HCT116 (cell line): ENCODE data around the gene SEC24B. TPM values are rescaled to one million over a fixed set of nuclear protein-coding genes. Genes with fewer than 3 reads are reported as not detected.

ENCODE experiments used
- ATAC-seq: fragments of 200-7000 bp; cut with Tn5 transposase; 2 replicates; pipeline ENCODE4 v1.9.1; 2020; ENCODE audit warnings: mild to moderate bottlenecking, moderate library complexity
- BruUV-seq: library from RNA; stranded (reverse); fragments of 400-500 nt; replicated peaks from 2 replicates; lab custom pipeline; 2021; lab: Mats Ljungman, UMichigan
- CTCF ChIA-PET: fragments of 300-600 bp; sonication (Branson Sonifier 250); formaldehyde crosslinking; loops from one replicate; lab custom pipeline; 2021; ENCODE audit warnings: antibody characterized with exemption; lab: Charles Lee
- POLR2A ChIA-PET: fragments of 300-600, 350-600 bp; sonication (Branson Sonifier 250); formaldehyde crosslinking; loops from one replicate; lab custom pipeline; 2021; ENCODE audit warnings: antibody characterized with exemption; lab: Charles Lee
- RAD21 ChIA-PET, 2 experiments: fragments of 300-600 bp; sonication (Branson Sonifier 250); formaldehyde crosslinking; loops; one replicate each; lab custom pipeline; 2023; ENCODE audit warnings: low total read pairs in 2 of 2; ENCODE audit not compliant: uncharacterized antibody in 2 of 2, unreplicated experiment in 2 of 2, low non-redundant PET in 1 of 2; lab: Charles Lee
- DNase-seq: peaks from one replicate; pipeline ENCODE4 v3.0.0-alpha.2; 2010; ENCODE audit warnings: low read depth, low spot score
- H2AFZ ChIP-seq: fragments of 200-600 bp; shearing (Covaris generic), sonication (generic); 2 replicates; pipeline ENCODE4 v1.6.1; 2017; ENCODE audit warnings: low read depth, mixed run types, mixed read lengths, antibody characterized with exemption, low read length; ENCODE audit not compliant: poor library complexity, severe bottlenecking
- H3K27ac ChIP-seq: 2 replicates; pipeline ENCODE4 v1.5.1; 2012; ENCODE audit warnings: low read depth, low read length
- H3K27me3 ChIP-seq: fragments of 200-600 bp; sonication (generic); 2 replicates; pipeline ENCODE4 v1.6.1; 2016; ENCODE audit warnings: mixed run types, low read length, mixed read lengths; ENCODE audit not compliant: insufficient read depth
- H3K36me3 ChIP-seq, 2 experiments: fragments of 200-500 bp in 1 of 2; fragments of 200-600 bp in 1 of 2; sonication (Bioruptor generic) in 1 of 2; sonication (generic) in 1 of 2; 2 replicates each; pipeline versions ENCODE4 v1.5.1 to v1.6.1; 2014 to 2016; ENCODE audit warnings: low read length in 2 of 2, inconsistent platforms in 1 of 2, mixed read lengths in 1 of 2, mixed run types in 1 of 2; ENCODE audit not compliant: insufficient read depth in 2 of 2, control insufficient read depth in 1 of 2
- H3K4me1 ChIP-seq, 2 experiments: fragments of 200-600 bp in 1 of 2; sonication (generic) in 1 of 2; 2 replicates each; pipeline versions ENCODE4 v1.5.1 to v1.6.1; 2012 to 2017; ENCODE audit warnings: low read length in 2 of 2, inconsistent platforms in 1 of 2, mild to moderate bottlenecking in 1 of 2, mixed read lengths in 1 of 2, mixed run types in 1 of 2, moderate library complexity in 1 of 2; ENCODE audit not compliant: insufficient read depth in 2 of 2, control insufficient read depth in 1 of 2
- H3K4me2 ChIP-seq: fragments of 200-600 bp; sonication (generic); 2 replicates; pipeline ENCODE4 v1.6.1; 2017; ENCODE audit warnings: mixed run types, low read length, mixed read lengths
- H3K4me3 ChIP-seq, 2 experiments: fragments of 200-600 bp in 1 of 2; sonication (generic) in 1 of 2; replicated peaks in 1 of 2; 2 replicates each; pipeline ENCODE4 v1.5.1; 2011 to 2016; ENCODE audit warnings: low read length in 2 of 2, control low read depth in 1 of 2, low read depth in 1 of 2, mild to moderate bottlenecking in 1 of 2, mixed read lengths in 1 of 2, mixed run types in 1 of 2
- H3K79me2 ChIP-seq: fragments of 200-600 bp; sonication (generic); 2 replicates; pipeline ENCODE4 v1.6.1; 2017; ENCODE audit warnings: mild to moderate bottlenecking, mixed run types, low read length, moderate library complexity, mixed read lengths; ENCODE audit not compliant: insufficient read depth
- H3K9ac ChIP-seq: fragments of 200-600 bp; sonication (generic); 2 replicates; pipeline ENCODE4 v1.6.1; 2016; ENCODE audit warnings: low read length, mixed read lengths
- H3K9me2 ChIP-seq: fragments of 200-600 bp; sonication (generic), shearing (Covaris generic); 2 replicates; pipeline ENCODE4 v1.6.1; 2017; ENCODE audit warnings: mixed run types, mild to moderate bottlenecking, moderate library complexity; ENCODE audit not compliant: insufficient read depth
- H3K9me3 ChIP-seq, 2 experiments: fragments of 200-500 bp in 1 of 2; fragments of 200-600 bp in 1 of 2; sonication (Bioruptor generic) in 1 of 2; sonication (generic) in 1 of 2; 2 replicates each; pipeline ENCODE4 v1.6.1; 2014 to 2017; ENCODE audit warnings: low read length in 2 of 2, mixed read lengths in 2 of 2, inconsistent platforms in 1 of 2, low read depth in 1 of 2, mild to moderate bottlenecking in 1 of 2, mixed run types in 1 of 2, moderate library complexity in 1 of 2; ENCODE audit not compliant: control insufficient read depth in 1 of 2, insufficient read depth in 1 of 2
- H4K20me1 ChIP-seq: fragments of 200-600 bp; sonication (generic), shearing (Covaris generic); 2 replicates; pipeline ENCODE4 v1.6.1; 2017; ENCODE audit warnings: mixed run types, mild to moderate bottlenecking, moderate library complexity; ENCODE audit not compliant: insufficient read depth
- CBX3 ChIP-seq: IDR thresholded peaks from 2 replicates; pipeline ENCODE4 v1.6.1; 2012; ENCODE audit warnings: low read depth
- CEBPB ChIP-seq: IDR thresholded peaks from 2 replicates; pipeline ENCODE4 v1.6.1; 2012; ENCODE audit warnings: low read depth
- EGR1 ChIP-seq: IDR thresholded peaks from 2 replicates; pipeline ENCODE4 v1.6.1; 2012; ENCODE audit warnings: low read depth
- JUND ChIP-seq: IDR thresholded peaks from 2 replicates; pipeline ENCODE4 v1.6.1; 2012
- SP1 ChIP-seq: IDR thresholded peaks from 2 replicates; pipeline ENCODE4 v1.6.1; 2012; ENCODE audit warnings: low read depth
- TCF7L2 ChIP-seq: IDR thresholded peaks from 2 replicates; pipeline ENCODE4 v1.7.0; 2011; ENCODE audit warnings: borderline replicate concordance, inconsistent platforms; ENCODE audit not compliant: insufficient read depth, insufficient read length; ENCODE audit errors: extremely low read depth
- YY1 ChIP-seq: IDR thresholded peaks from 2 replicates; pipeline ENCODE4 v1.6.1; 2011; ENCODE audit warnings: low read length, low read depth, moderate library complexity, mild to moderate bottlenecking; ENCODE audit not compliant: insufficient replicate concordance; ENCODE audit errors: extremely low read depth
- ZBTB33 ChIP-seq: IDR thresholded peaks from 2 replicates; pipeline ENCODE4 v1.6.1; 2011; ENCODE audit warnings: mild to moderate bottlenecking, low read length, moderate library complexity; ENCODE audit not compliant: insufficient replicate concordance; ENCODE audit errors: extremely low read depth
- ZNF274 ChIP-seq: fragments of 200-500 bp; sonication (Bioruptor generic); IDR thresholded peaks from 2 replicates; pipeline ENCODE4 v1.6.1; 2014; ENCODE audit warnings: mild to moderate bottlenecking, low read depth, low read length, inconsistent platforms
- intact Hi-C: fragments of 100-400 bp; cut with micrococcal nuclease; formaldehyde crosslinking; loops from 2 replicates; pipeline ENCODE4 v1.10.0; 2022
- total RNA-seq: library from RNA; stranded (reverse); gene quantifications from one replicate; pipeline ENCODE4 v1.2.1, GENCODE V29; 2021; ENCODE audit not compliant: unreplicated experiment
- TF ChIP-seq, protein P1 (sequence below): IDR thresholded peaks from 2 replicates; pipeline ENCODE4 v1.6.1; 2012

The SEC24B gene
- total RNA-seq, 1 experiment from 2014 or later, result 33.0 TPM

- intact Hi-C loops, result loop anchor here (2.0 to 10.0 kb wide), 3 partner anchors 724 to 1392 kb away; no protein-coding TSS in a partner anchor
- Histone ChIP-seq H3K9me2 (no peaks in the 10 kb centered on the region), H3K4me2 (no peak overlapping the region), H3K27ac (no peak overlapping the region), H4K20me1 (no peaks in the 10 kb centered on the region), H3K9ac (no peak overlapping the region), H3K79me2 (no peaks in the 10 kb centered on the region), H3K4me3 (no peak overlapping the region), H3K27me3 (no peaks in the 10 kb centered on the region; the same call in 1 of the 2 replicates), H2AFZ (no peak overlapping the region), H3K9me3 (no peaks in the 10 kb centered on the region), H3K36me3 (no peaks in the 10 kb centered on the region), H3K4me1 (peaks cover 0 to 7% of the 10 kb centered on the region in 2 experiments; a peak in 1 of 4 replicates)
- RAD21 ChIA-PET, result no interaction called here
- POLR2A ChIA-PET, result no interaction called here
- DNase-seq (no peak), ATAC-seq (no peak)
- TF ChIP-seq EGR1, result no peak
- TF ChIP-seq CEBPB, result no peak
- no peak for TF ChIP-seq YY1
- no peak for TF ChIP-seq SP1
- TF ChIP-seq JUND, result no peak
- TF ChIP-seq, protein P1, sequence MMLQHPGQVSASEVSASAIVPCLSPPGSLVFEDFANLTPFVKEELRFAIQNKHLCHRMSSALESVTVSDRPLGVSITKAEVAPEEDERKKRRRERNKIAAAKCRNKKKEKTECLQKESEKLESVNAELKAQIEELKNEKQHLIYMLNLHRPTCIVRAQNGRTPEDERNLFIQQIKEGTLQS, result no peak
- no peak for TF ChIP-seq CBX3
- no peak for TF ChIP-seq ZBTB33
- TF ChIP-seq TCF7L2, result no peak
- TF ChIP-seq ZNF274, result no peak
- no TSS peak for BruUV-seq
- CTCF ChIA-PET, result no interaction called here
Observed at GRCh38 chr4:109407027-109407737, 26.4 kb upstream of the SEC24B start.
